GM12864 (cell line): ENCODE data around the gene PHRF1.

Experiments used
- DNase-seq: peaks from one replicate; pipeline ENCODE4 v3.0.0-alpha.2; 2011; ENCODE audit warnings: low read depth
- H3K4me3 ChIP-seq: 2 replicates; pipeline ENCODE4 v1.5.1; 2011; ENCODE audit warnings: mild to moderate bottlenecking, low read depth, low read length, control low read depth
- TF ChIP-seq, protein P1 (sequence below): IDR thresholded peaks from 2 replicates; pipeline ENCODE4 v1.5.1; 2011; ENCODE audit warnings: low read depth, mild to moderate bottlenecking, moderate library complexity, low read length, control low read depth, inconsistent platforms; ENCODE audit errors: missing control alignments

Gene PHRF1

DNA sequence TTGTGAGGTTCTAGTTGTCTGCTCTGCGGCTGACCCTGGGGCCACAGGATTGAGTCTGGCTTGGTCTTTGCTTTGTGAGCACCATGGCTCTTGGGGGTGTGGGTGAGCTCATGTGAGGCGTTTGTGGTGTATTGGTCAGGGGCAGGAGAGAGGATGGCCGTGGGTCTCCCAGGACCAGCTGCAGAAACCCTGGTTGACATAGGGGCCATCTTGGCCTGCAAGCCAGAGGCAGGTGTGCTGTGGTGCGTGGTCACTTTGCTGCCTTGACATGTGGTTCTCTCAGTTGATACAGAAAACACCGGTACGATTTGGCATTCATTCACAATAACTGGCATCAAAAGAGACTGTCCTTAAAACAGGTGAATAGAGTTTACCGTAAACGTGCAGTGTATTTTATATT is 11.3 kb downstream of the PHRF1 start:
- no peak for DNase-seq
- no peak overlapping the region for H3K4me3 ChIP-seq
- TF ChIP-seq, protein P1, sequence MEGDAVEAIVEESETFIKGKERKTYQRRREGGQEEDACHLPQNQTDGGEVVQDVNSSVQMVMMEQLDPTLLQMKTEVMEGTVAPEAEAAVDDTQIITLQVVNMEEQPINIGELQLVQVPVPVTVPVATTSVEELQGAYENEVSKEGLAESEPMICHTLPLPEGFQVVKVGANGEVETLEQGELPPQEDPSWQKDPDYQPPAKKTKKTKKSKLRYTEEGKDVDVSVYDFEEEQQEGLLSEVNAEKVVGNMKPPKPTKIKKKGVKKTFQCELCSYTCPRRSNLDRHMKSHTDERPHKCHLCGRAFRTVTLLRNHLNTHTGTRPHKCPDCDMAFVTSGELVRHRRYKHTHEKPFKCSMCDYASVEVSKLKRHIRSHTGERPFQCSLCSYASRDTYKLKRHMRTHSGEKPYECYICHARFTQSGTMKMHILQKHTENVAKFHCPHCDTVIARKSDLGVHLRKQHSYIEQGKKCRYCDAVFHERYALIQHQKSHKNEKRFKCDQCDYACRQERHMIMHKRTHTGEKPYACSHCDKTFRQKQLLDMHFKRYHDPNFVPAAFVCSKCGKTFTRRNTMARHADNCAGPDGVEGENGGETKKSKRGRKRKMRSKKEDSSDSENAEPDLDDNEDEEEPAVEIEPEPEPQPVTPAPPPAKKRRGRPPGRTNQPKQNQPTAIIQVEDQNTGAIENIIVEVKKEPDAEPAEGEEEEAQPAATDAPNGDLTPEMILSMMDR: no peak

DNA sequence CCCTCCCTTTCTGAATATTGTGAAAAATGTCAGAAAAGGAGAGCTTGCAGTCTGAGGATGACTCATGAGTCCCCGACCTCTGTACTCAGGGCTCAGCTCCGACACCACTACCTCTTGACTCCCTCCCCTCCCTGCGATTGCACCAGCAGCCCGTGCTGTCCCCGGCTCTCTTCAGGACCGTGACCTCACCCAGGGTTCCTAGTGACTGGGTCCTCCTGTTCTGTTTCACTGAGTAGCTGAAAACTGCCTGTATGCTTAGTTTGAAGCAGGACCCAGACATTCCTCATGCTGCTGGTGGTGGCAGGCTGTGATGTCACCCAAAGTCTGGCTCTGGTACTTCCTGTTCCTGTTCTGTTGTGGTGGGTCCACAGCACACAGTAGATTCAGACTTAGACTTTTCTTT is 11.7 kb downstream of the PHRF1 start:
- TF ChIP-seq, protein P1: no peak
- DNase-seq: no peak

DNA sequence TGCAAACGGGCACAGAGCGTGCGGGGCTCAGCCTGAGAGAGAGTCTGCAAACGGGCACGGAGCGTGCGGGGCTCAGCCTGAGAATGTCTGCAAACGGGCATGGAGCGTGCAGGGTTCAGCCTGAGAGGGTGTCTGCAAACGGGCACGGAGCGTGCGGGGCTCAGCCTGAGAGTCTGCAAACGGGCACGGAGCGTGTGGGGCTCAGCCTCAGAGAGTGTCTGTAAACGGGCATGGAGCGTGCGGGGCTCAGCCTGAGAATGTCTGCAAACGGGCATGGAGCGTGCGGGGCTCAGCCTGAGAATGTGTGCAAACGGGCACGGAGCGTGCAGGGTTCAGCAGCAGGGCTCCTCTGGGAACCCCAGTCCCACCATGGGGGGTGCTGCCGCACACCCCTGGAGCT is 13.5 kb downstream of the PHRF1 start:
- TF ChIP-seq, protein P1: no peak
- H3K4me3 ChIP-seq: no peak overlapping the region
- DNase-seq: no peak

More for the DNA sequence above, 11.7 kb downstream of the PHRF1 start:
- H3K4me3 ChIP-seq: no peak overlapping the region

DNA sequence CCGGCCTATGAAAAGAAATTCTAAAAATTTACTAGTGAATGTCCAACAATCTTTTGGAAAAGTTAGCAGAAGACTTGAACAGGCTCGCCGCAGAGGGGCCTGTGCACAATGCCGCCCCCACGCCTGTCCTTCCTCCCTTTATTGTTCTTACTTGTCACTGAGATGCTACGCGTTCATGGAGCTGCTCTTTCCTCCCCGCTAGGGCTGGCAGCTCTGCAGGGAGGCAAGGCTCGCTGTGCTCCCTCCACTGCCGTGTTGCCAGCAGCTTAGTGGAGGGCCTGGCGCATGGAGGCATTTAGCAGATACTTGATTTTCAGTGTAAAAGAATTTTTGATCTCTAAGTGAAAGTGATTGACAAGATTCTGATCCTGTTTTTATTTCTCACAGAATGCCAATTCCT is 14.7 kb downstream of the PHRF1 start:
- DNase-seq: no peak
- no peak overlapping the region for H3K4me3 ChIP-seq
- TF ChIP-seq, protein P1: no peak

DNA sequence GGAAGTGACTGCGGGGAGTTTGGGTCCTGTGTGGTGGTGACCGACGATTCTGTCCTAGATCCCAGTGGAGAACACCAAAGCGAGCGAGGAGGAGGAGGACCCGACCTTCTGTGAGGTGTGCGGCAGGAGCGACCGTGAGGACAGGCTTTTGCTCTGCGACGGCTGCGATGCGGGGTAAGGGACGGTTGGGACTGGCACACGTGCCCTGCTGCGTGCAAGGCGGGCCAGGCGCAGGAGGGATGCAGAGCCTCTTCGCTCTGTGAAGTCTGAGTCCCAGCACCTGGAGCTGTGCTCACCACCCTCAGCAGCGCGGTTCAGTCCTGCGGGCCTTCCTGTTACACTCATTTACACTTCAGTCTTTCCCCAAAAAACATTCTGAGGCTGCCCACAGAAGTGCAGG is 16.2 kb downstream of the PHRF1 start:
- TF ChIP-seq, protein P1: no peak
- DNase-seq: no peak
- H3K4me3 ChIP-seq: no peak overlapping the region

DNA sequence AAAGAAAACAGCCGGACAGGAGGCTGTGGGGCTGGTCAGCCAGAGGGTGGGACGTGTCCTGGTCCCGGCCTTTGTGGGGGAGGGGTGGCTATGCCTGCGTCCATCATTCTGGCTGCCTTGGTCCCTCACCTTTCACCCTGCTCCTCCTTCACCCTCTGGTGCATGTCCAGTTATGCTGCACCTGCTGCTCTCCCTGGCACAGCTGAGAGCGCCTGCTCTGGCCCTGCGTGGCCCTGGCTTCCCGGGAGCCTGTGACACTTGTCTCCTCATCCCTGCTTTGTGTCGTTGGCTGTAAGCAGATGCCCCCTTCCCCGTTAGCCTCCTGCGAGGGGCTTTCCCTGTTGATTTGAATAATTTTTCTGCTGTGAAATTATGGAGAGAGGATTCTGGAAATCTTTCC is 16.6 kb downstream of the PHRF1 start:
- no peak for DNase-seq
- TF ChIP-seq, protein P1: no peak
- H3K4me3 ChIP-seq: no peak overlapping the region

DNA sequence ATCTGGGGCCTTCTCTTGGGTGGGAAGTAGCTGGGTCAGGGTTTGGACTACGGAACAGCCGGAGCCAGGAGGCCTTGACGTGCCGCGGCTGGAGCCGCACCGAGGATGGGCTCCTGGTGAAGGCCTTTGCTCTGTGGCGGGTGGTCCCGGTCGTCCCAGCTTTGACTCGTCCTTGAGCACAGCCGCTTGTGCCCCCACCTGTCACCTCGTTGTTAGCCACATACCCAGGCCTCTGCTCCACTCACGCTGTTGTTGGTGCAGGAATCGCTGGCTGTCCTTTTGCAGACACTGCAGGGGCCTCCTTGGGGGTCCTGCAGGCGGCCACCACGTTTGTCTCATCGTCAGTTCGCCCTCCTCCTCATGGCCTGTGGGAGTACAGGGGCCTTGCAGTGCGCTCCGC is 17.1 kb downstream of the PHRF1 start:
- no peak overlapping the region for H3K4me3 ChIP-seq
- no peak for DNase-seq
- TF ChIP-seq, protein P1: no peak
